ENCODE data around the gene E2F1. TPM values are rescaled to one million over a fixed set of nuclear protein-coding genes. Genes with fewer than 3 reads are reported as not detected.
A peak's percentile ranks its signal among the peaks of the same experiment; 100 is the strongest.

Gene E2F1
- total and polyA plus RNA-seq, 2 of the 4 experiments (the other 2 are of a cell fraction), result 10.9 to 14.0 TPM

DNA sequence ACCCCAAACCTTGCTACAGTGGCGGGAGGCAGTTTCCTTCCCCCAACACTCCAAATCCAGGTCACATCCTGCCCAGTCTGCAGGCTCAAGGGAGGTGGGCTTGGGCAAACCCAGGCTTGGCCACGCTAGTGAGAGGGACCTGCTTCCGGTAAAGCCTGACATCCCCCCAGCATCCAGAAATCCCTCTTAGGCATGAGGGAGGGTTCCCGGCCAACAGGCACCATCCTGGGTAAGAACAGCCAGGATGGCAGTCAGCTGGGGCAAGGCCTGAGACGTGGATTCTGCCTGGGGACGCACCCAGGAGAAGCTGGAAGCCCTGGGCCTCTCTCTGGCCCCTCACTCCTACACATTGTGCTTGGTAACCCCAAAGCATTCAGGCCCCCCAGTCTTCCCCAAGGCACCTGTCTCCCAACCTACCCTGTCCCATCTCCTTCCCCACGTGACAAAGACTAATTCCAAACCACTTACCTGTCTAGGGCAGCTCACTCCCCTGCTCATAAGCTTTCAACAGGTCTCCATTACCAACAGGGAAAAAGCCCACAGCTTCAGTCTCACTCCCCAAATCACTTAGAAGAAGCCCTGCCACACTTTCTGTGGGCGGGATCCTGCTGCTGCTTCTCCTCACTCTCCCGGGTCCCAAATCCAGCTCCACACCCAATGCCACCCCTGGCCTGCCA lies 22.0 kb downstream of the E2F1 start:
- Histone ChIP-seq H3K9ac (ENCODE audit: low read depth, low read length) (peak overlapping the region; percentile 93), H3K27me3 (ENCODE audit: control insufficient read depth, insufficient read depth, low read length) (no peaks in the 10 kb centered on the region), H3K18ac (ENCODE audit: low read depth, low read length) (peak overlapping the region; percentile 49), H3K4ac (ENCODE audit: low read depth, low read length) (peak overlapping the region; percentile 100), H4K8ac (ENCODE audit: low read depth in 2 of 2, low read length in 2 of 2) (peak overlapping the region; percentile 90 to 99), H2BK120ac (ENCODE audit: low read depth, low read length) (peak overlapping the region; percentile 92), H3K4me2 (ENCODE audit: low read depth, low read length) (peak overlapping the region; percentile 96), H2BK5ac (ENCODE audit: low read depth, low read length, poor library complexity, severe bottlenecking) (peak overlapping the region; percentile 90), H3K36me3 (ENCODE audit: control insufficient read depth, insufficient read depth, low read length) (peaks cover 9% of the 10 kb centered on the region), H3K4me3 (ENCODE audit: insufficient read depth, low read depth, low read length) (peak overlapping the region; percentile 79), H3K4me1 (ENCODE audit: control insufficient read depth, insufficient read depth, low read length) (peaks cover 19% of the 10 kb centered on the region), H2BK20ac (ENCODE audit: low read depth, low read length) (peak overlapping the region; percentile 78), H3K27ac (ENCODE audit: insufficient read depth, low read length) (peak overlapping the region; percentile 83), H2AFZ (replicated peaks; ENCODE audit: low read length, poor library complexity) (peak overlapping the region; percentile 96), H4K20me1 (ENCODE audit: insufficient read depth, low read length) (0 out of 2 replicates have a peak, but pooled peaks cover 5% of the 10 kb centered on the region), H3K9me3 (ENCODE audit: control insufficient read depth, insufficient read depth, low read length) (no peaks in the 10 kb centered on the region), H3K14ac (replicated peaks; ENCODE audit: low read depth, low read length) (peak overlapping the region; percentile 100), H4K91ac (ENCODE audit: insufficient read depth, low read depth, low read length) (peak overlapping the region; percentile 99), H4K5ac (ENCODE audit: low read depth, low read length) (peak overlapping the region; percentile 97), H2AK9ac (replicated peaks; ENCODE audit: low read depth, low read length, poor library complexity) (peak overlapping the region; percentile 98), H2BK15ac (ENCODE audit: low read depth, low read length) (peak overlapping the region; percentile 46; the same call in 1 of the 3 replicates), H3K9me1 (ENCODE audit: insufficient read depth, low read length) (peaks cover 26% of the 10 kb centered on the region), H3K79me1 (ENCODE audit: low read depth in 1 of 2, low read length in 2 of 2) (peaks cover 10 to 55% of the 10 kb centered on the region in 2 experiments; a peak in 3 of 4 replicates), H3K56ac (ENCODE audit: extremely low read depth, insufficient read depth, low read length) (peak overlapping the region; percentile 49), H3K23ac (ENCODE audit: low read depth, low read length) (peak overlapping the region; percentile 100), H2AK5ac (ENCODE audit: low read depth, low read length) (peak overlapping the region; percentile 93)
- in situ Hi-C loops (cut with MboI; ENCODE audit: low sequenced_read_pairs), result no loop called here
- TF ChIP-seq RCOR1 (IDR thresholded peaks at IDR 0.05; ENCODE audit: insufficient replicate concordance, low read length), result no peak
- no peak for TF ChIP-seq FOS (IDR thresholded peaks at IDR 0.05; ENCODE audit: low read depth, low read length)
- TF ChIP-seq POLR2A (IDR thresholded peaks at IDR 0.05; ENCODE audit: low read depth, low read length), result no peak; the same call in 1 of the 2 replicates
- TF ChIP-seq RFX5 (IDR thresholded peaks at IDR 0.05; ENCODE audit: low read depth, low read length), result no peak
- TF ChIP-seq MXI1 (IDR thresholded peaks at IDR 0.05; ENCODE audit: borderline replicate concordance, low read depth, low read length), result no peak
- no peak for TF ChIP-seq BHLHE40 (IDR thresholded peaks at IDR 0.05; ENCODE audit: low read depth, low read length)
- TF ChIP-seq CEBPB (IDR thresholded peaks at IDR 0.05; ENCODE audit: low read depth, low read length), result no peak
- TF ChIP-seq MAFK (IDR thresholded peaks at IDR 0.05; ENCODE audit: low read depth, low read length), result no peak
- TF ChIP-seq, protein P1, sequence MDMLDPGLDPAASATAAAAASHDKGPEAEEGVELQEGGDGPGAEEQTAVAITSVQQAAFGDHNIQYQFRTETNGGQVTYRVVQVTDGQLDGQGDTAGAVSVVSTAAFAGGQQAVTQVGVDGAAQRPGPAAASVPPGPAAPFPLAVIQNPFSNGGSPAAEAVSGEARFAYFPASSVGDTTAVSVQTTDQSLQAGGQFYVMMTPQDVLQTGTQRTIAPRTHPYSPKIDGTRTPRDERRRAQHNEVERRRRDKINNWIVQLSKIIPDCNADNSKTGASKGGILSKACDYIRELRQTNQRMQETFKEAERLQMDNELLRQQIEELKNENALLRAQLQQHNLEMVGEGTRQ (IDR thresholded peaks at IDR 0.05; ENCODE audit: low read depth, low read length), result no peak
- no peak for TF ChIP-seq MAZ (IDR thresholded peaks at IDR 0.05; ENCODE audit: borderline replicate concordance, low read depth, low read length)
- TF ChIP-seq RAD21 (IDR thresholded peaks at IDR 0.05; ENCODE audit: low read length), result no peak
- TF ChIP-seq, protein P2, sequence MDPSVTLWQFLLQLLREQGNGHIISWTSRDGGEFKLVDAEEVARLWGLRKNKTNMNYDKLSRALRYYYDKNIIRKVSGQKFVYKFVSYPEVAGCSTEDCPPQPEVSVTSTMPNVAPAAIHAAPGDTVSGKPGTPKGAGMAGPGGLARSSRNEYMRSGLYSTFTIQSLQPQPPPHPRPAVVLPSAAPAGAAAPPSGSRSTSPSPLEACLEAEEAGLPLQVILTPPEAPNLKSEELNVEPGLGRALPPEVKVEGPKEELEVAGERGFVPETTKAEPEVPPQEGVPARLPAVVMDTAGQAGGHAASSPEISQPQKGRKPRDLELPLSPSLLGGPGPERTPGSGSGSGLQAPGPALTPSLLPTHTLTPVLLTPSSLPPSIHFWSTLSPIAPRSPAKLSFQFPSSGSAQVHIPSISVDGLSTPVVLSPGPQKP (IDR thresholded peaks at IDR 0.05; ENCODE audit: borderline replicate concordance, low read depth, low read length), result no peak
- no peak for TF ChIP-seq NFE2L2 (IDR thresholded peaks at IDR 0.05; ENCODE audit: low read depth, low read length)
- TF ChIP-seq, protein P3, sequence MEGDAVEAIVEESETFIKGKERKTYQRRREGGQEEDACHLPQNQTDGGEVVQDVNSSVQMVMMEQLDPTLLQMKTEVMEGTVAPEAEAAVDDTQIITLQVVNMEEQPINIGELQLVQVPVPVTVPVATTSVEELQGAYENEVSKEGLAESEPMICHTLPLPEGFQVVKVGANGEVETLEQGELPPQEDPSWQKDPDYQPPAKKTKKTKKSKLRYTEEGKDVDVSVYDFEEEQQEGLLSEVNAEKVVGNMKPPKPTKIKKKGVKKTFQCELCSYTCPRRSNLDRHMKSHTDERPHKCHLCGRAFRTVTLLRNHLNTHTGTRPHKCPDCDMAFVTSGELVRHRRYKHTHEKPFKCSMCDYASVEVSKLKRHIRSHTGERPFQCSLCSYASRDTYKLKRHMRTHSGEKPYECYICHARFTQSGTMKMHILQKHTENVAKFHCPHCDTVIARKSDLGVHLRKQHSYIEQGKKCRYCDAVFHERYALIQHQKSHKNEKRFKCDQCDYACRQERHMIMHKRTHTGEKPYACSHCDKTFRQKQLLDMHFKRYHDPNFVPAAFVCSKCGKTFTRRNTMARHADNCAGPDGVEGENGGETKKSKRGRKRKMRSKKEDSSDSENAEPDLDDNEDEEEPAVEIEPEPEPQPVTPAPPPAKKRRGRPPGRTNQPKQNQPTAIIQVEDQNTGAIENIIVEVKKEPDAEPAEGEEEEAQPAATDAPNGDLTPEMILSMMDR (conservative IDR thresholded peaks at IDR 0.05; ENCODE audit: low read depth, low read length), result no peak
- no peak for TF ChIP-seq CHD1 (IDR thresholded peaks at IDR 0.05; ENCODE audit: low read depth, low read length)
- POLR2A ChIA-PET (ENCODE audit: unreplicated experiment), result no interaction called here
- no TSS peak for BruUV-seq (replicated peaks)
- WGBS, 2 experiments (ENCODE audit: extremely low coverage in 2 of 2, insufficient read length in 1 of 2), result 95% methylated on average over 5 of the region's 9 CpGs; no CpG with 5 or more reads in 1 of the 2 experiments
- no peak for DNase-seq
- intact Hi-C loops (cut with micrococcal nuclease), result loop anchor here (10.0 kb wide), 1 partner anchor 151 kb away; the partner anchor contains the start of gene CHMP4B
- CTCF ChIA-PET, result interaction anchor here (0.7 to 2.2 kb wide), 2 partner anchors 11 to 175 kb away, joined by 3 to 6 read pairs; partner anchors contain the start of gene CBFA2T2
- dilution Hi-C loops (cut with HindIII; ENCODE audit: low sequenced_read_pairs, unreplicated experiment), result no loop called here
- no peak for ATAC-seq (ENCODE audit: low read depth)
